ENCODE results near the gene CEP72. TPM values are rescaled to one million over a fixed set of nuclear protein-coding genes. Genes with fewer than 3 reads are reported as not detected.

CEP72 gene
- total and polyA plus RNA-seq, 2 of the 13 experiments (the other 11 are each of a cell fraction or from before 2014, with no cell fraction given) = 3.4 to 9.4 TPM

- TF ChIP-seq ZBTB43 (CRISPR knock-in tag; conservative IDR thresholded peaks at IDR 0.05) (no peak), ARID4A (CRISPR knock-in tag; IDR thresholded peaks at IDR 0.05; ENCODE audit: borderline replicate concordance) (no peak), CCAR2 (optimal IDR thresholded peaks at IDR 0.05; ENCODE audit: low read depth, low read length) (no peak), GMEB2 (CRISPR knock-in tag; IDR thresholded peaks at IDR 0.05; ENCODE audit: low read depth) (no peak), NAIF1 (CRISPR knock-in tag; IDR thresholded peaks at IDR 0.05; ENCODE audit: borderline replicate concordance) (no peak), ZNF431 (CRISPR knock-in tag; IDR thresholded peaks at IDR 0.05; ENCODE audit: borderline replicate concordance, low read depth) (no peak), ZNF441 (CRISPR knock-in tag; IDR thresholded peaks at IDR 0.05; ENCODE audit: borderline replicate concordance) (no peak), GLMP (CRISPR knock-in tag; IDR thresholded peaks at IDR 0.05; ENCODE audit: borderline replicate concordance) (no peak), ZNF710 (CRISPR knock-in tag; IDR thresholded peaks at IDR 0.05; ENCODE audit: borderline replicate concordance) (no peak), ZNF770 (CRISPR knock-in tag; IDR thresholded peaks at IDR 0.05) (no peak)
Observed at GRCh38 chr5:665956-666711, 54.0 kb downstream of the CEP72 start (continued).

Data from HepG2 (cell line).